GM12874 (cell line): ENCODE measurements around the gene TBP.

Experiments
- CTCF ChIP-seq: IDR thresholded peaks from 2 replicates; pipeline ENCODE4 v1.5.1; 2011; ENCODE audit warnings: low read depth, mild to moderate bottlenecking, control low read depth, low read length, moderate library complexity; ENCODE audit not compliant: insufficient read depth

The TBP gene

GRCh38 chr6:170553534-170554012, 596 bp upstream of the TBP start:
- TF ChIP-seq CTCF, result no peak

- no peak for TF ChIP-seq CTCF
These were observed 598 bp downstream of the TBP start for GRCh38 chr6:170554796-170555137.

- no peak for TF ChIP-seq CTCF
These were observed 1.1 kb downstream of the TBP start for GRCh38 chr6:170555305-170555704.

- no peak for TF ChIP-seq CTCF
These were observed 7.4 kb downstream of the TBP start for GRCh38 chr6:170561555-170561954.

GRCh38 chr6:170564936-170565530, 10.9 kb downstream of the TBP start:
- TF ChIP-seq CTCF, result no peak

GRCh38 chr6:170572704-170573466, 18.7 kb downstream of the TBP start:
- TF ChIP-seq CTCF, result no peak

GRCh38 chr6:170575250-170575649, 21.1 kb downstream of the TBP start:
- TF ChIP-seq CTCF, result no peak
